AG08396 (cell line): ENCODE data around the gene G6PC1.
"Not testable (repeated sequence)": the region's sequence is repeated elsewhere in the genome, so short reads cannot be mapped to it uniquely, and the experiment has no call there.

Source experiments
- DNase-seq: peaks from one replicate; pipeline ENCODE4 v3.0.0; 2012; ENCODE audit warnings: low spot score, mixed read lengths

G6PC1 gene

GRCh38 chr17:42900460-42901331 is at the start of gene G6PC1:
TSS of gene G6PC1 (plus strand) at chr17:42900799. CDS start at chr17:42900877, 78 bp downstream.
- DNase-seq: no peak

- DNase-seq: no peak
Measured at GRCh38 chr17:42850954-42851353, 49.6 kb upstream of the G6PC1 start, which contains the start of gene AOC3. TSS of gene AOC3 (plus strand) at chr17:42851199. CDS start at chr17:42851344, 145 bp downstream.

- not testable (repeated sequence) for DNase-seq
Measured at GRCh38 chr17:42851371-42852240, 49.0 kb upstream of the G6PC1 start.

DNA sequence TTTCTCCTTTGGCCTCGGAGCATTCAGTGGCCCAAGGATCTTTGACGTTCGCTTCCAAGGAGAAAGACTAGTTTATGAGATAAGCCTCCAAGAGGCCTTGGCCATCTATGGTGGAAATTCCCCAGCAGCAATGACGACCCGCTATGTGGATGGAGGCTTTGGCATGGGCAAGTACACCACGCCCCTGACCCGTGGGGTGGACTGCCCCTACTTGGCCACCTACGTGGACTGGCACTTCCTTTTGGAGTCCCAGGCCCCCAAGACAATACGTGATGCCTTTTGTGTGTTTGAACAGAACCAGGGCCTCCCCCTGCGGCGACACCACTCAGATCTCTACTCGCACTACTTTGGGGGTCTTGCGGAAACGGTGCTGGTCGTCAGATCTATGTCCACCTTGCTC is 48.2 kb upstream of the G6PC1 start:
- DNase-seq: no peak

DNA sequence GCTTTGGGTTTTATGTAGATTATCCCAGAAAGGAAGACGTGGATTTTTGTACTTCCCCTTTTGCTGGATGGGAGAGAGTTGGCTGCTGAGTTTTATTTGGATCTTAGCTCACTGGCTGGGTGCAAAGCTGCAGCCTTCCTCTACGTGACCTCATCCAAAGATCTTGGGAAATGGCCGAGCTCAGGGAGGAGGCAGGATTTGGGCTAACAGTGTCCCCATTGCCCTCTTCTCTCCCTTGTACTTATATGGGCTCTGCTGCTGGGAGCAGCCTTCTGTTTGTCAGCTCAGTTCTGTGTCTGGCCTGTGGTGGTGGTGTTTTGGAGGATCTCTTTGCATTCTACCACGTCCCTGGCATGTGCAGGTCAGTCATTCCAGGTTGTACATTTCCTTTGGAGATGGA is 47.6 kb upstream of the G6PC1 start:
- DNase-seq: no peak

DNA sequence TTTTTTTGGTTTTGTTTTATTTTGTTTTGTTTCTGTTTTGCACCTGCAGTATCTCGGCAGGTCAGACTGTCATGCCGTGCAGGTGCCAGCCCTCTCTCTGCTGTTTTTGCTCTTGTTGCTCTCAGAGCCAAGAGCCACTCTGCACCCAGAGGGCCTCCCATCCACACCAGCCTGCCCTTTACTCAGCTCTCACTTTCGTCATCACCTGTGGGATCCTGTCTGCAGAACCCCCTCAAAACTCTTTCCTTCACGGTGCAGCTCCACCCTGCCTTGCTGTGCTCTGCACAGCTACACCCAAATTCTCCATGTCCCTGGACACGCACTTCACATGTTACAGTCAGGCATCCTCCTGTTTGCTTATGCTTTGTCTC is 47.0 kb upstream of the G6PC1 start:
- DNase-seq: no peak

- no peak for DNase-seq
Measured at GRCh38 chr17:42853968-42854790, 46.4 kb upstream of the G6PC1 start.

DNA sequence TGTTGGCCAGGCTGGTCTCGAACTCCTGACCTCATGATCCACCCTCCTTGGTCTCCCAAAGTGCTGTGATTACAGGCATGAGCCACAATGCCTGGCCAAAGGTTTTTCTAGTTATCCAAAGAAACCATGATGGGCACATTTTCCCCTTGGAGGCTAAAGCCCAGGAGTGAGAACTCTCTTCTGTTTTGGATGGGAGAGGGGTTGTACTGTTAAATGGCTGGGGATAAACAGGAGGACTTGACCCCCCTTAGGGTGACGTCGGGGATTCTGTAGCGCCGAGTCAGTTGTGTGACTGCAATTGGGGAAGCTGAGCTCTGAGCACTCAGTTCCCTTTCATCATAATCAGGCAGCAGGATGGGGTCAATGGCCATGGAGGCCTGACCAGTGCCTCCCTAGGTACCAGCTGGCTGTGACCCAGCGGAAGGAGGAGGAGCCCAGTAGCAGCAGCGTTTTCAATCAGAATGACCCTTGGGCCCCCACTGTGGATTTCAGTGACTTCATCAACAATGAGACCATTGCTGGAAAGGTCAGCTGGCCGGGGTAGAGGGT is 45.5 kb upstream of the G6PC1 start:
- no peak for DNase-seq

DNA sequence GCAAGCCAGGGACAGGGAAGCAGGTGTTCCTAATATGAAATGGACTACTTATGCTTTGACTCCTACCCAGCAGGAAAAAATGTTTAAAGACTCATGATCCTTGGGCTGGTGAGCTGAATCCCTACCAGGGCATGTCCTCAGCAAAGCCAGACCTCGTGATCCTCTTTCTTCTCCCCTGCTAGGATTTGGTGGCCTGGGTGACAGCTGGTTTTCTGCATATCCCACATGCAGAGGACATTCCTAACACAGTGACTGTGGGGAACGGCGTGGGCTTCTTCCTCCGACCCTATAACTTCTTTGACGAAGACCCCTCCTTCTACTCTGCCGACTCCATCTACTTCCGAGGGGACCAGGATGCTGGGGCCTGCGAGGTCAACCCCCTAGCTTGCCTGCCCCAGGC is 44.5 kb upstream of the G6PC1 start:
- not testable (repeated sequence) for DNase-seq

DNA sequence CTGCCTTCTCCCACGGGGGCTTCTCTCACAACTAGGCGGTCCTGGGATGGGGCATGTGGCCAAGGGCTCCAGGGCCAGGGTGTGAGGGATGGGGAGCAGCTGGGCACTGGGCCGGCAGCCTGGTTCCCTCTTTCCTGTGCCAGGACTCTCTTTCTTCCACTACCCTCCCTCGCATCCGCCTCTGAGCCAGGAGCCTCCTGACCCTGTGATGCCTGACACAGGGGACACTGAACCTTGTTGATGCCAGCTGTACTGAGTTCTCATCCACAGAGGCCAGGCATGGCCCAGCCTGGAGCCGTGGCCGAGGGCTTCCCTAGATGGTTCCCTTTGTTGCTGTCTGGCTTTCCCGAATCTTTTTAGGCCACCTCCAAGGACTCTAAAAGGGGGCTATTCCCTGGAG is 44.1 kb upstream of the G6PC1 start:
- DNase-seq: not testable (repeated sequence)

GRCh38 chr17:42857389-42857788 is 43.2 kb upstream of the G6PC1 start:
- no peak for DNase-seq

GRCh38 chr17:42865638-42866094 is 34.9 kb upstream of the G6PC1 start:
- DNase-seq: no peak

GRCh38 chr17:42866216-42866615 is 34.4 kb upstream of the G6PC1 start:
- no peak for DNase-seq

GRCh38 chr17:42866631-42867575 is 33.7 kb upstream of the G6PC1 start:
- no peak for DNase-seq

DNA sequence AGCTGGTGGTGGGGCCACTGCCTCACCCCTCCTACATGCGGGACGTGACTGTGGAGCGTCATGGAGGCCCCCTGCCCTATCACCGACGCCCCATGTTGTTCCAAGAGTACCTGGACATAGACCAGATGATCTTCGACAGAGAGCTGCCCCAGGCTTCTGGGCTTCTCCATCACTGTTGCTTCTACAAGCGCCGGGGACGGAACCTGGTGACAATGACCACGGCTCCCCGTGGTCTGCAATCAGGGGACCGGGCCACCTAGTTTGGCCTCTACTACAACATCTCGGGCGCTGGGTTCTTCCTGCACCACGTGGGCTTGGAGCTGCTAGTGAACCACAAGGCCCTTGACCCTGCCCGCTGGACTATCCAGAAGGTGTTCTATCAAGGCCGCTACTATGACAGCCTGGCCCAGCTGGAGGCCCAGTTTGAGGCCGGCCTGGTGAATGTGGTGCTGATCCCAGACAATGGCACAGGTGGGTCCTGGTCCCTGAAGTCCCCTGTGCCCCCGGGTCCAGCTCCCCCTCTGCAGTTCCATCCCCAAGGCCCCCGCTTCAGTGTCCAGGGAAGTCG is 32.8 kb upstream of the G6PC1 start:
- DNase-seq: not testable (repeated sequence)

GRCh38 chr17:42868338-42868737 is 32.3 kb upstream of the G6PC1 start:
- DNase-seq: no peak

- DNase-seq: no peak
Measured at GRCh38 chr17:42871647-42872046, 29.0 kb upstream of the G6PC1 start.

DNA sequence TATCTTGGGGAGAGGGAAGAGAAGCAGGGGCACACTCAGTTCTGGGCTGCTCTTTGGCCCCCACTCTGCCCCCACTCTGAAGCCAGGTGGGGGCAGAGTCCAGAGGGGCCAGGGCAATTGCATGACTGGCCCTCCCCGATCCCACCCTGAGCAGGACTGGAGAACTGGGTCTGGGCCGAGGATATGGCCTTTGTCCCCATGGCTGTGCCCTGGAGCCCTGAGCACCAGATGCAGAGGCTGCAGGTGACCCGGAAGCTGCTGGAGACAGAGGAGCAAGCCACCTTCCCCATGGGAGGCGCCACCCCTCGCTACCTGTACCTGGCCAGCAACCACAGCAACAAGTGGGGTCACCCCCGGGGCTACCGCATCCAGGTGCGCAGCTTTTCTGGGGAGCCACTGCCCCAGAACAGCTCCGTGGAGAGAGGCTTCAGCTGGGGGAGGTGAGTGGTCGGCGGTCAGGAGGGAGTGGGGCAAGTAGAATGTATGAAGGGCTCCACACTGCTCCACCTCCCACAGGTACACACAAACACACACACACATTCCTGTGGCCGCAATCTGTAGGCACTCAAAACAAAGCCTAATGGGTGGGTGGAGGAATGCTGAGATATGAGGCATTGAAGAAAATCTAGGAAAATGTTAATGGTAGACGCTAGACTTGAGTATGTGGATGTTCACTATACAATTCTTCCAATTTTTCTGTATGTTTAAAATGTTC is 28.2 kb upstream of the G6PC1 start:
- no peak for DNase-seq

GRCh38 chr17:42873315-42873714 is 27.3 kb upstream of the G6PC1 start:
- no peak for DNase-seq
